Caco-2 (cell line): ENCODE data around the gene ARSK. TPM values are rescaled to one million over a fixed set of nuclear protein-coding genes. Genes with fewer than 3 reads are reported as not detected.

ENCODE experiments used
- BruUV-seq: library from RNA; stranded (reverse); fragments of 400-500 nt; replicated peaks from 2 replicates; lab custom pipeline; 2021; lab: Mats Ljungman, UMichigan
- CTCF ChIA-PET: fragments of 300-600 bp; sonication (Branson Sonifier 250); formaldehyde crosslinking; loops from one replicate; lab custom pipeline; 2022; ENCODE audit warnings: antibody characterized with exemption; lab: Charles Lee
- POLR2A ChIA-PET: fragments of 300-600 bp; sonication (Branson Sonifier 250); formaldehyde crosslinking; loops from one replicate; lab custom pipeline; 2022; ENCODE audit warnings: antibody characterized with exemption; lab: Charles Lee
- DNase-seq, 2 experiments: peaks; one replicate each; pipeline versions ENCODE4 v3.0.0 to v3.0.0-alpha.2; 2020 to 2022
- H3K27me3 ChIP-seq: replicated peaks from 2 replicates; pipeline ENCODE4 v1.6.0; 2011; ENCODE audit warnings: low read length; ENCODE audit not compliant: control insufficient read depth, insufficient read depth
- H3K36me3 ChIP-seq: 2 replicates; pipeline ENCODE4 v1.5.1; 2011; ENCODE audit warnings: low read length; ENCODE audit not compliant: control insufficient read depth, insufficient read depth
- H3K4me1 ChIP-seq: fragments of 250-450 bp; sonication (Bioruptor Pico); 2 replicates; pipeline ENCODE4 v1.5.1; 2020; ENCODE audit warnings: mild to moderate bottlenecking
- H3K4me3 ChIP-seq: 2 replicates; pipeline ENCODE4 v1.5.1; 2011; ENCODE audit warnings: low read depth, mild to moderate bottlenecking, control low read depth, low read length
- H3K9me3 ChIP-seq: fragments of 250-450 bp; sonication (Bioruptor Pico); 2 replicates; pipeline ENCODE4 v1.5.1; 2020; ENCODE audit warnings: mild to moderate bottlenecking, moderate library complexity
- H3K27ac Mint-ChIP-seq: one replicate; pipeline ENCODE4 v1.8.0; 2022; ENCODE audit warnings: mixed read lengths; ENCODE audit not compliant: unreplicated experiment
- H3K27me3 Mint-ChIP-seq: one replicate; pipeline ENCODE4 v1.8.0; 2022; ENCODE audit warnings: mixed read lengths; ENCODE audit not compliant: insufficient read depth, unreplicated experiment
- H3K36me3 Mint-ChIP-seq: one replicate; pipeline ENCODE4 v1.8.0; 2022; ENCODE audit warnings: mild to moderate bottlenecking, mixed read lengths; ENCODE audit not compliant: insufficient read depth, unreplicated experiment
- H3K4me1 Mint-ChIP-seq: one replicate; pipeline ENCODE4 v1.8.0; 2022; ENCODE audit warnings: low read depth, mixed read lengths; ENCODE audit not compliant: unreplicated experiment
- H3K4me3 Mint-ChIP-seq: one replicate; pipeline ENCODE4 v1.8.0; 2022; ENCODE audit warnings: mild to moderate bottlenecking, moderate library complexity, mixed read lengths; ENCODE audit not compliant: unreplicated experiment
- H3K9me3 Mint-ChIP-seq: one replicate; pipeline ENCODE4 v1.8.0; 2022; ENCODE audit warnings: mixed read lengths; ENCODE audit not compliant: unreplicated experiment
- CTCF ChIP-seq, 2 experiments: fragments of 200-600 bp in 1 of 2; IDR thresholded peaks; 1 replicate in 1 of 2; 2 replicates in 1 of 2; pipeline versions ENCODE4 v1.5.1 to v1.8.0; 2011 to 2022; ENCODE audit warnings: antibody characterized with exemption in 1 of 2, control low read depth in 1 of 2, inconsistent platforms in 1 of 2, low read depth in 1 of 2, low read length in 1 of 2, mild to moderate bottlenecking in 1 of 2, moderate library complexity in 1 of 2; ENCODE audit not compliant: insufficient read depth in 1 of 2, severe bottlenecking in 1 of 2, unreplicated experiment in 1 of 2
- intact Hi-C: fragments of 100-400 bp; cut with micrococcal nuclease; formaldehyde crosslinking; loops from one replicate; pipeline ENCODE4 v1.10.0; 2022; ENCODE audit not compliant: unreplicated experiment
- total RNA-seq: library from RNA; stranded (reverse); gene quantifications from 2 replicates; pipeline ENCODE4 v1.2.3, GENCODE V29; 2022

The ARSK gene
- total RNA-seq, 1 experiment from 2014 or later: 5.0 TPM

- Mint-ChIP-seq H3K4me3 (no peak overlapping the region), H3K4me1 (no peaks in the 10 kb centered on the region), H3K27me3 (no peaks in the 10 kb centered on the region), H3K27ac (no peak overlapping the region), H3K9me3 (no peaks in the 10 kb centered on the region), H3K36me3 (peaks cover 20% of the 10 kb centered on the region)
- Histone ChIP-seq H3K9me3 (no peaks in the 10 kb centered on the region), H3K36me3 (peaks cover 1% of the 10 kb centered on the region), H3K27me3 (no peaks in the 10 kb centered on the region), H3K4me3 (no peak overlapping the region), H3K4me1 (0 out of 2 replicates have a peak, but pooled peaks cover 4% of the 10 kb centered on the region)
- no peak for TF ChIP-seq CTCF (IDR thresholded peaks at IDR 0.05; ENCODE audit: insufficient read depth in 1 of 2, low read depth in 1 of 2, low read length in 1 of 2, severe bottlenecking in 1 of 2, unreplicated experiment in 1 of 2)
- intact Hi-C loops: no loop called here
- no TSS peak for BruUV-seq
- POLR2A ChIA-PET: no interaction called here
- CTCF ChIA-PET: no interaction called here
- DNase-seq: no peak
Measured at GRCh38 chr5:95533761-95534160, 21.1 kb upstream of the ARSK start.

DNA sequence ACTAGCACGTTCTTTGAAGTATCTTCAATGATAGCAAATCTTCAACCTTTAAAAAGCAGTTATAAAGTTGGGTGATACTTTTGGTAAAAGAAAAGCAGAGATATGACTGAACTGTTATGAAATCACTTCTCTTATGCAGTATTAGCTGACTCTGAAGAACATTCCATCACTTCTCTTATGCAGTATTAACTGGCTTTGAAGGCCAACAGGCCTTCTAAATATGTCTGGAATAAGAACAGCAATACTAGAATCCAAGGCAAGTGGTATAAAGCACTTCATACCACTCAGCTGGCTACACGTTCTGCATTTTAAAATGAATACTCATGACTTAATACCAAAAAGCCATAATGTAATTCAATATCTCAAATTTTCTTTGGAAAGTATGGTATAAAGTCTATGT lies 17.4 kb upstream of the ARSK start:
- Mint-ChIP-seq H3K4me1 (no peaks in the 10 kb centered on the region), H3K9me3 (no peaks in the 10 kb centered on the region), H3K27me3 (no peaks in the 10 kb centered on the region), H3K4me3 (no peak overlapping the region), H3K36me3 (peaks cover 40% of the 10 kb centered on the region), H3K27ac (no peak overlapping the region)
- Histone ChIP-seq H3K4me3 (no peak overlapping the region), H3K9me3 (no peaks in the 10 kb centered on the region), H3K36me3 (peaks cover 1% of the 10 kb centered on the region; the same call in 1 of the 2 replicates), H3K27me3 (no peaks in the 10 kb centered on the region), H3K4me1 (no peaks in the 10 kb centered on the region)
- no TSS peak for BruUV-seq
- no peak for DNase-seq
- TF ChIP-seq CTCF (IDR thresholded peaks at IDR 0.05; ENCODE audit: insufficient read depth in 1 of 2, low read depth in 1 of 2, low read length in 1 of 2, severe bottlenecking in 1 of 2, unreplicated experiment in 1 of 2): no peak
- intact Hi-C loops: no loop called here
- ChIA-PET CTCF (no interaction called here), POLR2A (no interaction called here)

GRCh38 chr5:95543017-95543705 lies 11.7 kb upstream of the ARSK start:
- H3K4me1 Mint-ChIP-seq: no peaks in the 10 kb centered on the region
- Histone ChIP-seq H3K4me1 (no peaks in the 10 kb centered on the region), H3K36me3 (no peaks in the 10 kb centered on the region), H3K4me3 (no peak overlapping the region), H3K27me3 (no peaks in the 10 kb centered on the region), H3K9me3 (no peaks in the 10 kb centered on the region)
- H3K27me3 Mint-ChIP-seq: no peaks in the 10 kb centered on the region
- intact Hi-C loops: no loop called here
- ChIA-PET CTCF (no interaction called here), POLR2A (no interaction called here)
- H3K9me3 Mint-ChIP-seq: no peaks in the 10 kb centered on the region
- TF ChIP-seq CTCF (IDR thresholded peaks at IDR 0.05; ENCODE audit: insufficient read depth in 1 of 2, low read depth in 1 of 2, low read length in 1 of 2, severe bottlenecking in 1 of 2, unreplicated experiment in 1 of 2): no peak
- no peak for DNase-seq
- no peak overlapping the region for H3K4me3 Mint-ChIP-seq
- H3K36me3 Mint-ChIP-seq: peaks cover 34% of the 10 kb centered on the region
- BruUV-seq: no TSS peak
- H3K27ac Mint-ChIP-seq: no peak overlapping the region
